Measurements from ENCODE around the gene ECEL1. TPM values are rescaled to one million over a fixed set of nuclear protein-coding genes. Genes with fewer than 3 reads are reported as not detected.
"Not testable (repeated sequence)": the region's sequence is repeated elsewhere in the genome, so short reads cannot be mapped to it uniquely, and the experiment has no call there.

Gene ECEL1
- total and polyA plus RNA-seq, 2 donors (not counting 1 experiment from before 2014, with no cell fraction given), result 0.47 TPM; not detected in 1

DNA sequence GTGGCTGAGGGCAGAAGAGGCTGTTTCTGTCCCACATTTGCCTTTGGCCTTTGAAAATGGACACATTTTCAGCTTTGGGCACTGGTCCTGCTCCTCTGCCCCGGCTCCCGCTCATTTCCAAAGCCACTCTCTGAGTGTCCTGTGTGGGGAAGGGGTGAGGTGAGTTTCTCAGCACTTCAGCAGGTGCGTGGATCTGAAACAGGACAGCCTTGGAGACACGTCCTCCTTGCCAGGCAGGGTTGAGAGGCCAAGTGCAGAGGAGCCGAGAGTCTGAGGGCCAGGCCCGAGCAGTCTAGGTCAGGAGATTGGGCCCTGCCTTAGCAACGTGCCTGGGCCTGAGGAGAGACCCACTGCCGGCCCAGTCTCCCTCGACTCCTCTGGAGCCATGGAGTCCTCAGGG is 53.5 kb downstream of the ECEL1 start:
- 89% methylated on average over 9 of the region's 9 CpGs for WGBS (ENCODE audit: insufficient coverage)
- no peaks in the 10 kb centered on the region for H3K4me1 ChIP-seq (ENCODE audit: control insufficient read depth in 2 of 2, insufficient read depth in 2 of 2, low read length in 2 of 2)
- Mint-ChIP-seq H3K4me3 (no peak overlapping the region), H3K4me1 (no peaks in the 10 kb centered on the region), H3K27ac (no peak overlapping the region), H3K9me3 (ENCODE audit: insufficient read depth) (no peaks in the 10 kb centered on the region), H3K27me3 (no peaks in the 10 kb centered on the region)
- H3K9me3 ChIP-seq (ENCODE audit: control extremely low read depth in 1 of 3, control insufficient read depth in 2 of 3, insufficient read depth in 1 of 3, low read length in 2 of 3), result no peaks in the 10 kb centered on the region
- H2AFZ ChIP-seq (ENCODE audit: insufficient read depth, low read depth, low read length, poor library complexity, severe bottlenecking), result no peak overlapping the region
- CTCF ChIA-PET, result interaction anchor here (0.9 kb wide), 1 partner anchor 144 kb away, joined by 3 read pairs; no protein-coding TSS in a partner anchor
- H3K4me2 ChIP-seq (replicated peaks; ENCODE audit: low read depth, low read length, poor library complexity, severe bottlenecking), result no peak overlapping the region
- DNase-seq, result no peak
- TF ChIP-seq, protein P1, sequence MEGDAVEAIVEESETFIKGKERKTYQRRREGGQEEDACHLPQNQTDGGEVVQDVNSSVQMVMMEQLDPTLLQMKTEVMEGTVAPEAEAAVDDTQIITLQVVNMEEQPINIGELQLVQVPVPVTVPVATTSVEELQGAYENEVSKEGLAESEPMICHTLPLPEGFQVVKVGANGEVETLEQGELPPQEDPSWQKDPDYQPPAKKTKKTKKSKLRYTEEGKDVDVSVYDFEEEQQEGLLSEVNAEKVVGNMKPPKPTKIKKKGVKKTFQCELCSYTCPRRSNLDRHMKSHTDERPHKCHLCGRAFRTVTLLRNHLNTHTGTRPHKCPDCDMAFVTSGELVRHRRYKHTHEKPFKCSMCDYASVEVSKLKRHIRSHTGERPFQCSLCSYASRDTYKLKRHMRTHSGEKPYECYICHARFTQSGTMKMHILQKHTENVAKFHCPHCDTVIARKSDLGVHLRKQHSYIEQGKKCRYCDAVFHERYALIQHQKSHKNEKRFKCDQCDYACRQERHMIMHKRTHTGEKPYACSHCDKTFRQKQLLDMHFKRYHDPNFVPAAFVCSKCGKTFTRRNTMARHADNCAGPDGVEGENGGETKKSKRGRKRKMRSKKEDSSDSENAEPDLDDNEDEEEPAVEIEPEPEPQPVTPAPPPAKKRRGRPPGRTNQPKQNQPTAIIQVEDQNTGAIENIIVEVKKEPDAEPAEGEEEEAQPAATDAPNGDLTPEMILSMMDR (IDR thresholded peaks at IDR 0.05), result no peak
- no peak for TF ChIP-seq EZH2 (IDR thresholded peaks at IDR 0.05; ENCODE audit: borderline replicate concordance, insufficient read depth, low read depth, low read length, poor library complexity, severe bottlenecking)
- no peak overlapping the region for H3K9ac ChIP-seq (ENCODE audit: low read length)
- no peaks in the 10 kb centered on the region for H3K27me3 ChIP-seq (replicated peaks in 1 of 4; ENCODE audit: control extremely low read depth in 1 of 4, control insufficient read depth in 3 of 4, insufficient read depth in 4 of 4, low read length in 3 of 4)
- intact Hi-C loops (cut with micrococcal nuclease), result no loop called here
- H4K20me1 ChIP-seq (ENCODE audit: control insufficient read depth, insufficient read depth, low read length, poor library complexity, severe bottlenecking), result no peaks in the 10 kb centered on the region
- ATAC-seq (ENCODE audit: low read depth), result no peak
- H3K4me3 ChIP-seq (ENCODE audit: control extremely low read depth in 1 of 5, extremely low read depth in 1 of 5, insufficient read depth in 1 of 5, low read depth in 2 of 5, low read length in 4 of 5), result no peak overlapping the region
- H3K36me3 ChIP-seq (replicated peaks in 1 of 2; ENCODE audit: control extremely low read depth in 1 of 2, control insufficient read depth in 1 of 2, extremely low read depth in 1 of 2, insufficient read depth in 2 of 2, low read length in 1 of 2), result no peaks in the 10 kb centered on the region
- POLR2A ChIA-PET, result no interaction called here
- no peak overlapping the region for H3K27ac ChIP-seq (ENCODE audit: low read length in 2 of 2)
- no peaks in the 10 kb centered on the region for H3K79me2 ChIP-seq (ENCODE audit: control insufficient read depth, insufficient read depth, low read length)

GRCh38 chr2:232433622-232434021 is 54.0 kb downstream of the ECEL1 start:
- H3K27me3 ChIP-seq (replicated peaks in 1 of 4; ENCODE audit: control extremely low read depth in 1 of 4, control insufficient read depth in 3 of 4, insufficient read depth in 4 of 4, low read length in 3 of 4); H3K27ac ChIP-seq (ENCODE audit: low read length in 2 of 2); H4K20me1 ChIP-seq (ENCODE audit: control insufficient read depth, insufficient read depth, low read length, poor library complexity, severe bottlenecking); H3K4me3 Mint-ChIP-seq; H3K79me2 ChIP-seq (ENCODE audit: control insufficient read depth, insufficient read depth, low read length); H2AFZ ChIP-seq (ENCODE audit: insufficient read depth, low read depth, low read length, poor library complexity, severe bottlenecking); H3K27me3 Mint-ChIP-seq; H3K9me3 ChIP-seq (ENCODE audit: control extremely low read depth in 1 of 3, control insufficient read depth in 2 of 3, insufficient read depth in 1 of 3, low read length in 2 of 3); ATAC-seq (ENCODE audit: low read depth); H3K4me2 ChIP-seq (replicated peaks; ENCODE audit: low read depth, low read length, poor library complexity, severe bottlenecking); H3K4me3 ChIP-seq (ENCODE audit: control extremely low read depth in 1 of 5, extremely low read depth in 1 of 5, insufficient read depth in 1 of 5, low read depth in 2 of 5, low read length in 4 of 5); H3K9ac ChIP-seq (ENCODE audit: low read length); DNase-seq; H3K4me1 Mint-ChIP-seq; H3K4me1 ChIP-seq (ENCODE audit: control insufficient read depth in 2 of 2, insufficient read depth in 2 of 2, low read length in 2 of 2); H3K27ac Mint-ChIP-seq; POLR2A ChIA-PET; H3K9me3 Mint-ChIP-seq (ENCODE audit: insufficient read depth); H3K36me3 ChIP-seq (replicated peaks in 1 of 2; ENCODE audit: control extremely low read depth in 1 of 2, control insufficient read depth in 1 of 2, extremely low read depth in 1 of 2, insufficient read depth in 2 of 2, low read length in 1 of 2); intact Hi-C loops (cut with micrococcal nuclease): not testable (repeated sequence)
- CTCF ChIA-PET, result interaction anchor here (0.9 kb wide), 1 partner anchor 143 kb away, joined by 3 read pairs; no protein-coding TSS in a partner anchor
- 27% methylated on average over 8 of the region's 9 CpGs for WGBS (ENCODE audit: insufficient coverage)

Data from B cell (primary cell).